Subcutaneous abdominal adipose tissue (tissue), 5 donors: ENCODE results near the gene PDK1.
"Not testable (repeated sequence)": the region's sequence is repeated elsewhere in the genome, so short reads cannot be mapped to it uniquely, and the experiment has no call there.

Source experiments
- H3K27ac ChIP-seq: one replicate; pipeline ENCODE4 v1.7.0; 2013; ENCODE audit warnings: low read depth, mild to moderate bottlenecking, inconsistent platforms, low read length, moderate library complexity
- H3K27me3 ChIP-seq, 5 donors: one replicate each; pipeline ENCODE4 v1.7.0; 2013; ENCODE audit warnings: low read length in 5 of 5, inconsistent platforms in 1 of 5; ENCODE audit not compliant: control insufficient read depth in 5 of 5, insufficient read depth in 4 of 5
- H3K36me3 ChIP-seq, 5 donors: one replicate each; pipeline ENCODE4 v1.7.0; 2013; ENCODE audit warnings: low read length in 5 of 5; ENCODE audit not compliant: control insufficient read depth in 5 of 5, insufficient read depth in 5 of 5
- H3K4me1 ChIP-seq, 5 donors: one replicate each; pipeline ENCODE4 v1.7.0; 2013; ENCODE audit warnings: low read length in 5 of 5, mild to moderate bottlenecking in 3 of 5, moderate library complexity in 1 of 5; ENCODE audit not compliant: control insufficient read depth in 5 of 5, insufficient read depth in 5 of 5
- H3K4me3 ChIP-seq, 5 donors: one replicate each; pipeline ENCODE4 v1.7.0; 2013; ENCODE audit warnings: low read length in 5 of 5, low read depth in 1 of 5
- H3K9ac ChIP-seq, 5 donors: one replicate each; pipeline ENCODE4 v1.7.0; 2013; ENCODE audit warnings: low read length in 5 of 5, mild to moderate bottlenecking in 4 of 5, moderate library complexity in 3 of 5
- H3K9me3 ChIP-seq, 5 donors: one replicate each; pipeline ENCODE4 v1.7.0; 2013; ENCODE audit warnings: low read length in 5 of 5; ENCODE audit not compliant: control insufficient read depth in 5 of 5
- donor health status: healthy.
- donor health status: healthy.
- donor health status: healthy.
- donor health status: healthy.
- donor health status: healthy.

PDK1 gene

DNA sequence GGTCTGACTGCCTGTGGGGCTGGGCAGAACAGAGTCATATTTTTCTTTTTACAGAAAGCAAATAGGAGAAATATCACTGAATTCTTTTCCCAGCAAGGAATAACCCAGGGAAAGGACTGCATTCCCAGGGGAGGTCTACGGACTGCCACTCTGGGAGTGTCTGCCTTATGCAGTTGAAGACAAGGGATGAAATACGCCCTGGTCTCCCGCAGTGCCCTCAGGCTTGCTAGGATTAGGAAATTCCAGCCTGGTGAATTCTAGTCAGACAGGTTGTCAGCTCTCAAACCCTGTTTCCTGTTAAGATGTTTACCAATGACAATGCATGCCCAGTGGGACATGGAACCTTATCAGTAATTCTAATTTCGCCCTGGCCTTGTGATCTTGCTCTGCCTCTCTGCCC lies 30.3 kb upstream of the PDK1 start:
- no peaks in the 10 kb centered on the region for H3K27me3 ChIP-seq
- no peaks in the 10 kb centered on the region for H3K4me1 ChIP-seq
- no peak overlapping the region for H3K4me3 ChIP-seq
- H3K27ac ChIP-seq: no peak overlapping the region
- no peak overlapping the region for H3K9ac ChIP-seq
- H3K9me3 ChIP-seq: peaks cover 0 to 11% (median 8%) of the 10 kb centered on the region in 5 donors
- no peaks in the 10 kb centered on the region for H3K36me3 ChIP-seq

DNA sequence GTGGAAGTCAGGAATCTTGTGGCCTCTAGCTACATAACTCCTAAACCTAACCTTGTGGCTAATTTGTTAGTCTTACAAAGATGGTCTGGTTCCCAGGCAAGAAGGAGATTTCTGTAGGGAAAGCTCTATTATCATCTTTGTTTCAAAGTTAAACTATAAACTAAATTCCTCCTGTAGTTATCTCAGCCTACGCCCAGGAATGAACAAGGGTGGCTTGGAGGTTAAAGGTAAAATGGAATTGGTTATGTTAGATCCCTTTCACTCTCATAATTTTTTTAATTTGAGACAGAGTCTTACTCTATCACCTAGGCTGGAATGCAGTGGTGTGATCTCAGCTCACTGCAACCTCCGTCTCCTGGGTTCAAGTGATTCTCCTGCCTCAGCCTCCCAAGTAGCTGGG lies 24.6 kb upstream of the PDK1 start:
- Histone ChIP-seq H3K9me3 (peaks cover 3 to 17% (median 8%) of the 10 kb centered on the region in 5 donors), H3K27ac (no peak overlapping the region), H3K36me3 (no peaks in the 10 kb centered on the region), H3K27me3 (no peaks in the 10 kb centered on the region), H3K4me1 (no peaks in the 10 kb centered on the region), H3K4me3 (no peak overlapping the region), H3K9ac (no peak overlapping the region)

- H3K36me3 ChIP-seq, H3K27ac ChIP-seq, H3K4me3 ChIP-seq, H3K4me1 ChIP-seq, H3K9ac ChIP-seq, H3K27me3 ChIP-seq: not testable (repeated sequence)
- H3K9me3 ChIP-seq: peaks cover 3 to 12% (median 6%) of the 10 kb centered on the region in 5 donors
Measured at GRCh38 chr2:172532461-172532860, 23.4 kb upstream of the PDK1 start.

GRCh38 chr2:172533687-172534086 lies 22.2 kb upstream of the PDK1 start:
- H3K9me3 ChIP-seq: peaks cover 3 to 12% (median 6%) of the 10 kb centered on the region in 5 donors
- no peak overlapping the region for H3K9ac ChIP-seq
- H3K27me3 ChIP-seq: no peaks in the 10 kb centered on the region
- no peak overlapping the region for H3K27ac ChIP-seq
- no peaks in the 10 kb centered on the region for H3K36me3 ChIP-seq
- H3K4me3 ChIP-seq: no peak overlapping the region
- no peaks in the 10 kb centered on the region for H3K4me1 ChIP-seq

- Histone ChIP-seq H3K9me3 (peaks cover 3 to 12% (median 11%) of the 10 kb centered on the region in 5 donors), H3K36me3 (no peaks in the 10 kb centered on the region), H3K4me1 (no peaks in the 10 kb centered on the region), H3K27me3 (no peaks in the 10 kb centered on the region), H3K27ac (no peak overlapping the region), H3K9ac (no peak overlapping the region), H3K4me3 (no peak overlapping the region)
Measured at GRCh38 chr2:172535119-172535518, 20.8 kb upstream of the PDK1 start.

- H3K9me3 ChIP-seq: peaks cover 3 to 12% (median 11%) of the 10 kb centered on the region in 5 donors
- not testable (repeated sequence) for H3K9ac ChIP-seq, H3K27me3 ChIP-seq, H3K4me3 ChIP-seq, H3K4me1 ChIP-seq, H3K36me3 ChIP-seq, H3K27ac ChIP-seq
Measured at GRCh38 chr2:172537851-172538250, 18.0 kb upstream of the PDK1 start.

DNA sequence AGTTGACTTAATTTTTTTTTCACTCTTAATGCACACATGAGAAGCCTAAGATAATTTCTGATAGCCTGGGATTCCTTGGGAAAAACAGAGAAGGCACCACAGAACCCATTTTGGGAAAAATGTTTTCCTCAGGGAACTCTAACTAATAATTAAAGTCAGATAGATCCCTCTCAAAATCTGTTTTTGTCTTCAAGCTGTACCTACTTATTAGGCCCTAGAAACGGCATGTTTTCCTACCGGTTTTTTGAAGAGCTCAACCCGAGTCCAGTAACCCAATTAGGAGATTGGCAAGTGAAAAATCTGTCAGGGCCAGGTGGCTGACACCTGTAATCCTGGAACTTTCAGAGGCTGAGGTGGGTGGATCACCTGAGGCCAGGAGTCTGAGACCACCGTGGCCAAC lies 16.1 kb upstream of the PDK1 start:
- no peaks in the 10 kb centered on the region for H3K27me3 ChIP-seq
- no peaks in the 10 kb centered on the region for H3K36me3 ChIP-seq
- H3K4me3 ChIP-seq: no peak overlapping the region
- H3K27ac ChIP-seq: no peak overlapping the region
- no peak overlapping the region for H3K9ac ChIP-seq
- peaks cover 0 to 5% (median 0%) of the 10 kb centered on the region in 5 donors for H3K9me3 ChIP-seq
- H3K4me1 ChIP-seq: no peaks in the 10 kb centered on the region

- H3K9ac ChIP-seq: no peak overlapping the region
- peaks cover 0 to 5% (median 0%) of the 10 kb centered on the region in 5 donors for H3K9me3 ChIP-seq
- no peak overlapping the region for H3K4me3 ChIP-seq
- H3K27me3 ChIP-seq: no peaks in the 10 kb centered on the region
- H3K4me1 ChIP-seq: no peaks in the 10 kb centered on the region
- H3K36me3 ChIP-seq: no peaks in the 10 kb centered on the region
- H3K27ac ChIP-seq: no peak overlapping the region
Measured at GRCh38 chr2:172540421-172540820, 15.5 kb upstream of the PDK1 start.

- Histone ChIP-seq H3K9me3 (no peaks in the 10 kb centered on the region), H3K4me3 (no peak overlapping the region), H3K4me1 (peaks cover 0 to under 1% (median 0%) of the 10 kb centered on the region in 5 donors), H3K36me3 (no peaks in the 10 kb centered on the region), H3K27me3 (no peaks in the 10 kb centered on the region), H3K27ac (no peak overlapping the region), H3K9ac (no peak overlapping the region)
Measured at GRCh38 chr2:172545408-172546075, 10.3 kb upstream of the PDK1 start.

DNA sequence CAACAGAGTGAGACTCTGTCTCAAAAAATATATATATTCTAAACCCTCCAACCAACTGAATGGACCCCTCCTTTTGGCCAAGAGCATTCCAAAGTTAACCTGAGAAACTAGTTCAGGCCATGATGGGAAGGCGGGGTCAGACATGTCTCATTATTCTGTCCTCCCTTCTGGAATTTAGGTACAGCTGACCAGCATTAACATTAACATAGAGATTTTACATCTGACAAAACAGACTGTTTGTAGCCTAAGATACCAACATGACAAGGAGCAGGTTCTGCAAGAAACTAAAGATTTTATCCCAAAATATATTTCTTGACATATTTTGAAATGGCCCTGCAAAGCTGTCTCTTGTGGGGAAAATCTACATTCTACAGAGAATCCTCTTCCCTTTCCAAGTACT lies 6.8 kb upstream of the PDK1 start:
- no peak overlapping the region for H3K27ac ChIP-seq
- H3K4me1 ChIP-seq: peaks cover 0 to 17% (median 9%) of the 10 kb centered on the region in 5 donors
- no peak overlapping the region for H3K9ac ChIP-seq
- no peaks in the 10 kb centered on the region for H3K9me3 ChIP-seq
- no peaks in the 10 kb centered on the region for H3K36me3 ChIP-seq
- no peaks in the 10 kb centered on the region for H3K27me3 ChIP-seq
- H3K4me3 ChIP-seq: no peak overlapping the region
